PC-9 (cell line): Measurements from ENCODE around the gene SETDB2. TPM values are rescaled to one million over a fixed set of nuclear protein-coding genes. Genes with fewer than 3 reads are reported as not detected.

ENCODE experiments used
- BruUV-seq: library from RNA; stranded (reverse); fragments of 400-500 nt; replicated peaks from 2 replicates; lab custom pipeline; 2021; lab: Mats Ljungman, UMichigan
- CTCF ChIA-PET: fragments of 300-600 bp; sonication (Branson Sonifier 250); formaldehyde crosslinking; loops from one replicate; lab custom pipeline; 2022; ENCODE audit warnings: antibody characterized with exemption; lab: Charles Lee
- POLR2A ChIA-PET: fragments of 300-600 bp; sonication (Branson Sonifier 250); formaldehyde crosslinking; loops from one replicate; lab custom pipeline; 2022; ENCODE audit warnings: antibody characterized with exemption; ENCODE audit not compliant: unreplicated experiment; lab: Charles Lee
- DNase-seq, 2 experiments: peaks; one replicate each; pipeline versions ENCODE4 v3.0.0 to v3.0.0-alpha.2; 2015 to 2022; ENCODE audit warnings: mixed read lengths in 1 of 2
- H2AFZ ChIP-seq: fragments of 200-600 bp; sonication (generic); 2 replicates; pipeline ENCODE4 v1.8.1; 2017; ENCODE audit warnings: antibody characterized with exemption
- H3F3A ChIP-seq: fragments of 200-600 bp; sonication (generic); 2 replicates; pipeline ENCODE4 v1.8.1; 2017; ENCODE audit warnings: antibody characterized with exemption, mild to moderate bottlenecking, low read depth; ENCODE audit not compliant: insufficient read depth
- H3K27ac ChIP-seq: fragments of 200-600 bp; sonication (generic); 2 replicates; pipeline ENCODE4 v1.6.1; 2016; ENCODE audit warnings: mixed run types
- H3K27me3 ChIP-seq: fragments of 200-600 bp; sonication (generic); 2 replicates; pipeline ENCODE4 v1.6.1; 2016; ENCODE audit warnings: low read depth, mixed run types; ENCODE audit not compliant: insufficient read depth
- H3K36me3 ChIP-seq: fragments of 200-600 bp; sonication (generic); 2 replicates; pipeline ENCODE4 v1.6.1; 2016; ENCODE audit warnings: low read depth, mixed run types
- H3K4me1 ChIP-seq: fragments of 200-600 bp; sonication (generic); replicated peaks from 2 replicates; pipeline ENCODE4 v1.6.1; 2016; ENCODE audit warnings: mixed run types; ENCODE audit not compliant: insufficient read depth
- H3K4me2 ChIP-seq: fragments of 200-600 bp; sonication (generic); 2 replicates; pipeline ENCODE4 v1.6.1; 2017; ENCODE audit warnings: mixed run types
- H3K4me3 ChIP-seq: fragments of 200-600 bp; sonication (generic); 2 replicates; pipeline ENCODE4 v1.6.1; 2016; ENCODE audit warnings: mixed run types
- H3K79me2 ChIP-seq: fragments of 200-600 bp; sonication (generic); 2 replicates; pipeline ENCODE4 v1.6.1; 2017; ENCODE audit warnings: low read depth, mixed run types
- H3K9me2 ChIP-seq: fragments of 200-600 bp; sonication (generic); 2 replicates; pipeline ENCODE4 v1.8.1; 2017; ENCODE audit warnings: mild to moderate bottlenecking; ENCODE audit not compliant: insufficient read depth
- H3K9me3 ChIP-seq: fragments of 200-600 bp; sonication (generic); 2 replicates; pipeline ENCODE4 v1.8.1; 2016; ENCODE audit warnings: low read depth; ENCODE audit not compliant: insufficient read depth
- H4K20me1 ChIP-seq: fragments of 200-600 bp; sonication (generic); 2 replicates; pipeline ENCODE4 v1.8.1; 2017; ENCODE audit not compliant: insufficient read depth
- EZH2 ChIP-seq: fragments of 200-600 bp; sonication (generic); IDR thresholded peaks from 2 replicates; pipeline ENCODE4 v1.8.0; 2017; ENCODE audit warnings: antibody characterized with exemption, low read depth
- intact Hi-C: fragments of 100-400 bp; cut with micrococcal nuclease; formaldehyde crosslinking; loops from one replicate; pipeline ENCODE4 v1.10.0; 2022; ENCODE audit not compliant: unreplicated experiment
- total RNA-seq: library from RNA; stranded (reverse); gene quantifications from 2 replicates; pipeline ENCODE4 v1.2.3, GENCODE V29; 2021
- TF ChIP-seq, protein P1 (sequence below): fragments of 200-600 bp; sonication (generic); conservative IDR thresholded peaks from 2 replicates; pipeline ENCODE4 v1.6.1; 2017; ENCODE audit warnings: mixed run types, antibody characterized with exemption, mild to moderate bottlenecking, moderate library complexity

The SETDB2 gene
- total RNA-seq, 1 experiment from 2014 or later = 6.9 TPM

DNA sequence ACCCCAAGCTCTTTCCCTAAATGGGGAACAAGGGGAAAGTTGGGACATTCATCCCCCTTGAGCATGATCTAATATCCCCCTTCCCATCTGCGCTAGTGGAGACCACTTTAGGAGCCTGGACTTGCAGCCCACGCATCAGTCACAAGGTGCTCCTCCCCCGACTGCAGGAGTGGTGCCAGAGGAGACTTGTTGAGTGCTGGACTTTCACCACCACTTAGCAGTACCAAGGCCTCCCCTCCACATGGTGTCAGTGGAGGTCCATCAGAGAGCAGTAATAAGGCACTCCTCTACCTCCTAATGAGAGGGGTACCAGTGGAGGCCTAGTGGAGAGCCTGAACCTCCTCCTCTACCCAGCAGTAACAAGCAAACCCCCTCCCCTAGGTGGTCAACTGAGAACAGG is 22.7 kb upstream of the SETDB2 start:
- H3K9me2 ChIP-seq = no peaks in the 10 kb centered on the region
- ChIA-PET CTCF (no interaction called here), POLR2A (no interaction called here)
- H3K27ac ChIP-seq = no peak overlapping the region
- no peak overlapping the region for H2AFZ ChIP-seq
- H3K9me3 ChIP-seq = no peaks in the 10 kb centered on the region
- H3K27me3 ChIP-seq = no peaks in the 10 kb centered on the region
- BruUV-seq = no TSS peak
- DNase-seq = no peak
- no peaks in the 10 kb centered on the region for H4K20me1 ChIP-seq
- no peaks in the 10 kb centered on the region for H3K4me1 ChIP-seq
- intact Hi-C loops = no loop called here
- TF ChIP-seq EZH2 = no peak
- TF ChIP-seq, protein P1, sequence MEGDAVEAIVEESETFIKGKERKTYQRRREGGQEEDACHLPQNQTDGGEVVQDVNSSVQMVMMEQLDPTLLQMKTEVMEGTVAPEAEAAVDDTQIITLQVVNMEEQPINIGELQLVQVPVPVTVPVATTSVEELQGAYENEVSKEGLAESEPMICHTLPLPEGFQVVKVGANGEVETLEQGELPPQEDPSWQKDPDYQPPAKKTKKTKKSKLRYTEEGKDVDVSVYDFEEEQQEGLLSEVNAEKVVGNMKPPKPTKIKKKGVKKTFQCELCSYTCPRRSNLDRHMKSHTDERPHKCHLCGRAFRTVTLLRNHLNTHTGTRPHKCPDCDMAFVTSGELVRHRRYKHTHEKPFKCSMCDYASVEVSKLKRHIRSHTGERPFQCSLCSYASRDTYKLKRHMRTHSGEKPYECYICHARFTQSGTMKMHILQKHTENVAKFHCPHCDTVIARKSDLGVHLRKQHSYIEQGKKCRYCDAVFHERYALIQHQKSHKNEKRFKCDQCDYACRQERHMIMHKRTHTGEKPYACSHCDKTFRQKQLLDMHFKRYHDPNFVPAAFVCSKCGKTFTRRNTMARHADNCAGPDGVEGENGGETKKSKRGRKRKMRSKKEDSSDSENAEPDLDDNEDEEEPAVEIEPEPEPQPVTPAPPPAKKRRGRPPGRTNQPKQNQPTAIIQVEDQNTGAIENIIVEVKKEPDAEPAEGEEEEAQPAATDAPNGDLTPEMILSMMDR = no peak
- no peak overlapping the region for H3K4me3 ChIP-seq
- no peaks in the 10 kb centered on the region for H3K79me2 ChIP-seq
- H3F3A ChIP-seq = no peaks in the 10 kb centered on the region
- no peaks in the 10 kb centered on the region for H3K36me3 ChIP-seq
- no peak overlapping the region for H3K4me2 ChIP-seq

DNA sequence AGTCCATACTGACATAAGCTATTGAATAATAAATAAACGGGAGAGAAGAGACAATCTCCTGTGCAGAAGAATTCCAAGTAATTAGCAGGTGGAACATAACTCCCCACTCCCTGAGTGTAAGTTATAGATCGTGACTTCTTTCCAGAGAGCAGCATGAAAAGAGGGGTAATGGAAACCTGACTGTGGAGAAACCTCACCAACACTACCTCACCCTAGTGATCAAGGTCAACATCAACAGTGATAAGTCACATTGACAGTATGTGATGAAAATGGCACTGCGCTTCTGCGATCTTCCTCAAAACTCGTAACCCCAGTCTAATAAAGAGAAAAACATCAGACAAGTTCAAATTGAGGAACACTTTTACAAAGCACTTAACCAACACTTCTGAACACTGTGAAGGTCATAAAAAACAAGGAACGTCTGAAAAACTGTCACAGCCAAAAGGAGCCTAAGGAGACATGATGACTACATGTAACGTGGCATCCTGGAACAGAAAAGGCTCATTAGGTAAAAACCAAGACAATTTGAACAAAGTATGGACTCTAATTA is 20.0 kb upstream of the SETDB2 start:
- Histone ChIP-seq H3K4me3 (no peak overlapping the region), H3K9me3 (no peaks in the 10 kb centered on the region)
- DNase-seq = no peak

DNA sequence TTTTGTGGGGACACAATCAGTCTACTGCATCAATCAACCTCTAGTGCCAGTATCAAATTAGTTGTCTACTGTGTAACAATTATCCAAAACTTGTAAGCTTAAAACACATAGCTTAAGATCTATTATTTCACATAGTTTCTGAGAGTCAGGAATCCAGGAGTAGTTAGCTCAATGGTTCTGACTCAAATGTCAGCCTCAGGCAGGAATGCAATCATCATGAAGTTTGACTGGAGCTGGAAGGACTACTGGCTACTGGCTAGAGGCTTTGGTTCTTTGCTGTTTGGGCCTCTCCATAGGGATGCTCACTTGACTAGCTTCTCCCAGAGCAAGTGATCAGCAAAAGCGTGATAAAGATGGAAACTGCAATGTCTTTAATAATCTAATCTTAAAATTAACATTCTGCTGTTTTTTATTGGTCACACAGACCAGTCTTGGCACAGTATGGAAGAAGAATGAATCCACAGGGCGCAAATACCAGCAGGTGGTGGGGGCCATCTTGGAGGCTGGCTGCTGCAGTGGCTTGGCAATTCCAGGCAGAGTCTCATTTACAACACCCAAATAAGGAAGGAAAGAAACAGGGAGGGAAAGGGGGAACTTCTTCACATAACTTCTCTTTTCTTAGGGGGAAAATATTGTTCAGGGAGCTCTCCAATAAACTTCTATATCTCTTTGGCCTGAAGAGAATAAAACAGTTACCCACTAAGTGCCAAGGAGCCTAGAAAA is 15.9 kb upstream of the SETDB2 start:
- Histone ChIP-seq H3K4me2 (no peak overlapping the region), H3K4me3 (no peak overlapping the region), H3K36me3 (no peaks in the 10 kb centered on the region), H3K9me3 (no peaks in the 10 kb centered on the region), H3K79me2 (no peaks in the 10 kb centered on the region), H4K20me1 (no peaks in the 10 kb centered on the region), H3K27ac (no peak overlapping the region), H3K27me3 (no peaks in the 10 kb centered on the region), H3F3A (no peaks in the 10 kb centered on the region), H3K9me2 (no peaks in the 10 kb centered on the region), H2AFZ (no peak overlapping the region), H3K4me1 (no peaks in the 10 kb centered on the region)
- DNase-seq = no peak
- TF ChIP-seq EZH2 = no peak
- TF ChIP-seq, protein P1 = no peak
- intact Hi-C loops = no loop called here
- BruUV-seq = no TSS peak
- POLR2A ChIA-PET = no interaction called here
- CTCF ChIA-PET = no interaction called here

More for the DNA sequence above, 20.0 kb upstream of the SETDB2 start:
- Histone ChIP-seq H2AFZ (no peak overlapping the region), H3K27me3 (no peaks in the 10 kb centered on the region), H3K4me1 (no peaks in the 10 kb centered on the region), H3K27ac (no peak overlapping the region), H4K20me1 (no peaks in the 10 kb centered on the region), H3K36me3 (no peaks in the 10 kb centered on the region), H3F3A (no peaks in the 10 kb centered on the region), H3K79me2 (no peaks in the 10 kb centered on the region), H3K4me2 (no peak overlapping the region), H3K9me2 (no peaks in the 10 kb centered on the region)
- CTCF ChIA-PET = no interaction called here
- intact Hi-C loops = no loop called here
- TF ChIP-seq EZH2 = no peak
- TF ChIP-seq, protein P1 = no peak
- POLR2A ChIA-PET = interaction anchor here (0.6 kb wide), 1 partner anchor 515 kb away, joined by 8 read pairs; no protein-coding TSS in a partner anchor
- no TSS peak for BruUV-seq
